SU-DHL-6 (cell line): ENCODE measurements around the gene SPOCK1.

Experiments
- H2AFZ ChIP-seq: fragments of 200-600 bp; sonication (generic); 2 replicates; pipeline ENCODE4 v1.6.1; 2014; ENCODE audit warnings: low read depth, mild to moderate bottlenecking, moderate library complexity, mixed read lengths, antibody characterized with exemption, low read length; ENCODE audit not compliant: severe bottlenecking
- H3F3A ChIP-seq: fragments of 200-600 bp; shearing (Covaris generic); 2 replicates; pipeline ENCODE4 v1.6.0; 2016; ENCODE audit warnings: antibody characterized with exemption, mild to moderate bottlenecking; ENCODE audit not compliant: insufficient read depth
- H3K27ac ChIP-seq: fragments of 200-600 bp; sonication (generic); 2 replicates; pipeline ENCODE4 v1.5.1; 2016; ENCODE audit warnings: low read depth, mild to moderate bottlenecking, low read length, moderate library complexity, mixed read lengths
- H3K27me3 ChIP-seq: fragments of 200-600 bp; sonication (generic), shearing (Covaris generic); 2 replicates; pipeline ENCODE4 v1.6.0; 2014; ENCODE audit warnings: mild to moderate bottlenecking, low read length
- H3K36me3 ChIP-seq: fragments of 200-600 bp; sonication (generic); 2 replicates; pipeline ENCODE4 v1.6.1; 2014; ENCODE audit warnings: mild to moderate bottlenecking, low read length, mixed read lengths
- H3K4me2 ChIP-seq: fragments of 300-600, 200-600 bp; shearing (Covaris generic), sonication (generic); 2 replicates; pipeline ENCODE4 v1.6.0; 2014; ENCODE audit warnings: low read length, low read depth, mild to moderate bottlenecking; ENCODE audit not compliant: poor library complexity, severe bottlenecking
- H3K4me3 ChIP-seq: fragments of 200-600 bp; sonication (generic); 2 replicates; pipeline ENCODE4 v1.5.1; 2014; ENCODE audit warnings: antibody characterized with exemption, low read length, mild to moderate bottlenecking, mixed read lengths; ENCODE audit not compliant: insufficient read depth, poor library complexity, severe bottlenecking
- H3K79me2 ChIP-seq: fragments of 200-600 bp; sonication (generic); 2 replicates; pipeline ENCODE4 v1.6.1; 2014; ENCODE audit warnings: mild to moderate bottlenecking, low read length, moderate library complexity; ENCODE audit not compliant: insufficient read depth
- H3K9ac ChIP-seq: fragments of 200-600 bp; sonication (generic); 2 replicates; pipeline ENCODE4 v1.7.0; 2014; ENCODE audit warnings: mild to moderate bottlenecking, low read length
- H3K9me2 ChIP-seq: fragments of 200-600 bp; sonication (generic); replicated peaks from 2 replicates; pipeline ENCODE4 v1.6.1; 2014; ENCODE audit warnings: low read length; ENCODE audit not compliant: insufficient read depth
- H3K9me3 ChIP-seq: fragments of 200-600 bp; sonication (generic); 2 replicates; pipeline ENCODE4 v1.6.1; 2014; ENCODE audit warnings: low read length, mixed read lengths; ENCODE audit not compliant: insufficient read depth
- H4K20me1 ChIP-seq: fragments of 200-600 bp; sonication (generic); 2 replicates; pipeline ENCODE4 v1.6.1; 2014; ENCODE audit warnings: low read depth, mild to moderate bottlenecking, antibody characterized with exemption, low read length, moderate library complexity, mixed read lengths
- CTCF ChIP-seq: fragments of 200-600 bp; sonication (generic); IDR thresholded peaks from one replicate; pipeline ENCODE4 v1.5.1; 2017; ENCODE audit warnings: antibody characterized with exemption, mild to moderate bottlenecking, low read length, moderate library complexity; ENCODE audit not compliant: insufficient read depth, poor library complexity, severe bottlenecking
- EZH2phosphoT487 ChIP-seq: fragments of 200-600 bp; sonication (generic), shearing (Covaris generic); conservative IDR thresholded peaks from 2 replicates; pipeline ENCODE4 v1.6.1; 2018; ENCODE audit warnings: mild to moderate bottlenecking, antibody characterized with exemption, low read length, moderate library complexity, mixed read lengths

SPOCK1 gene

DNA sequence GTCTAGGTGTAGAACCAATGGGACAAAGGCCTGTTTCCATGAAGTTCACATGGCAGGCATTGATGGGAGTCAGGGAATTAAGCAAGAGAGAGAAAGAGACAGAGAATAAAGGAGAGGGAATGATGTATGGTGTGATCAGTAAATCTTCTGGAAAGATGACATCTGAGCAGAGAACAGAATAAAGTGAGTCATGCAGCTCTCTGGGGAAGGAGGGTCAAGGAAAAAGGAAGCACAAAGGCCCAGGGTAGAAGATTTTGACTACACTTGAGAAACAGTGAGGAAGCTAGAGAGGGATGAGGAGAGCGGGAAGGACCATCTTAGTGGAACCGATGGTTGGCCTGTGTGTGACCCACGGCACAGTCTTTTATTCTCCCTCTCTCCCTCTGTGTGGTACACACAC, 425.9 kb downstream of the SPOCK1 start:
- Histone ChIP-seq H3K4me2 (peak overlapping the region; percentile 89), H2AFZ (peak overlapping the region; percentile 69), H3K79me2 (no peaks in the 10 kb centered on the region), H3F3A (peaks cover 25% of the 10 kb centered on the region), H3K36me3 (no peaks in the 10 kb centered on the region), H3K9me3 (no peaks in the 10 kb centered on the region), H3K27ac (peak overlapping the region; percentile 100), H3K27me3 (no peaks in the 10 kb centered on the region), H3K9ac (peak overlapping the region; percentile 59), H4K20me1 (no peaks in the 10 kb centered on the region), H3K4me3 (peak overlapping the region; percentile 38), H3K9me2 (no peaks in the 10 kb centered on the region)
- TF ChIP-seq CTCF: no peak
- TF ChIP-seq EZH2phosphoT487: no peak

- TF ChIP-seq EZH2phosphoT487: no peak
- TF ChIP-seq CTCF: no peak
- H3K9ac ChIP-seq: peak overlapping the region; percentile 59
- H3K4me3 ChIP-seq: peak overlapping the region; percentile 38
- H2AFZ ChIP-seq: no peak overlapping the region
- no peaks in the 10 kb centered on the region for H3K9me3 ChIP-seq
- no peaks in the 10 kb centered on the region for H4K20me1 ChIP-seq
- peak overlapping the region; percentile 100 for H3K27ac ChIP-seq
- no peaks in the 10 kb centered on the region for H3K9me2 ChIP-seq
- H3K27me3 ChIP-seq: no peaks in the 10 kb centered on the region
- H3K79me2 ChIP-seq: no peaks in the 10 kb centered on the region
- H3F3A ChIP-seq: peaks cover 25% of the 10 kb centered on the region
- no peaks in the 10 kb centered on the region for H3K36me3 ChIP-seq
- H3K4me2 ChIP-seq: peak overlapping the region; percentile 89
Measured at GRCh38 chr5:137072361-137073115, 426.6 kb downstream of the SPOCK1 start.

DNA sequence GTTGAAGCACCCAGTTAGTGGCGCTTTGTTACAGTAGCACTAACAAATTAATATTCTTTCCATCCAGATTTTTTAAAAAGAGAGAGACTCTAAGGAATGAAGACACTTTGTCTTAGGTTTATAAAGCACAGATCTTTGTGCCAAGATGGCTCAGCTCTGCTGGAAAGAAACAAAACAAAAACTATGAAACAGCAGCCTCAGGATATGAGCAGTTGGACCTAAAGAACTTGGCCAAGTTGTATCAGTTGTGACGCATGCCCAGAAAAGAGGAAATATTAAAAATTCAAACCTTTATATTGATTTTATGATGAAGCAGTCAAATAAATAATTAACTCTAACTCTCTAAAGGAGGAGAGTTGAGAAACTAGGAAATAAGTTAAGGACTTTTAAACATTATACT, 427.2 kb downstream of the SPOCK1 start:
- peak overlapping the region; percentile 83 for H2AFZ ChIP-seq

More for the DNA sequence above, 427.2 kb downstream of the SPOCK1 start:
- H3F3A ChIP-seq: peaks cover 25% of the 10 kb centered on the region
- peak overlapping the region; percentile 36 for H3K4me3 ChIP-seq
- no peaks in the 10 kb centered on the region for H3K36me3 ChIP-seq
- H4K20me1 ChIP-seq: no peaks in the 10 kb centered on the region
- TF ChIP-seq CTCF (no peak), EZH2phosphoT487 (no peak)
- H3K4me2 ChIP-seq: peak overlapping the region; percentile 89
- H3K27me3 ChIP-seq: no peaks in the 10 kb centered on the region
- H3K9ac ChIP-seq: peak overlapping the region; percentile 59
- peak overlapping the region; percentile 100 for H3K27ac ChIP-seq
- no peaks in the 10 kb centered on the region for H3K9me2 ChIP-seq
- H3K9me3 ChIP-seq: no peaks in the 10 kb centered on the region
- no peaks in the 10 kb centered on the region for H3K79me2 ChIP-seq
